GM18508 (cell line): ENCODE measurements around the gene NR2F1.

Experiments used
- ATAC-seq: cut with Tn5 transposase; IDR thresholded peaks from one replicate; pipeline ENCODE4 v1.9.1; 2021; ENCODE audit warnings: moderate number of reproducible peaks; ENCODE audit not compliant: insufficient read depth, unreplicated experiment

NR2F1 gene

DNA sequence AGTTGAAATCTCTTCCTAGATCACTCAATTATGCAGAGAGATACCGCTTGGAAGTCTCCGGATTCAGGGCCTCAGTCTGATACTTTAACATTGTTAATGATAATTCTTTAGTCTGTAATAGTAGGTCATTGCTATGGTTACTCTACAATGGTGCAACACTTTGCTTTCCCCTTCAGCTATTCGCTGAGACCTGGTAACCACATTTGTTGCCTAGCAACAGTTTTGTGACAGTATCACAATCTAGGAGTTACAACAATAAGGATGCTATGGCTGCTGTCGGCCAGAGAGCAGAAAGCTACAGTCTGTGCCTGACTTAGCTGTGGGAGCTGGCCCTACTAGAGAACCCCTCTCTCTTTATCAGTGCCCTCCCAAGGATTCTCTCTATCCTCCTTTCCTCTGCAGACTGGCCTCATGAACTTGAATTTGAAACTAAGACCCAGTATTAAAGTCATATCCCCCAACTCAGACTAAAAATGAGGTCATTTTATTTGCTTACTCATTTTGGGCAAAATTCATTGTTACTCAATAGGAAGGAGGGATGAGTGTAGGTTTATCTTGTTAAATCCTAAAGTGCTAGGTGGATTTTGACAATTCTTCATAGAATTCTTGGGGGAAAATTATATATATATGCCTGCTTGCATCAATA is 39.3 kb downstream of the NR2F1 start:
- ATAC-seq, result no peak

DNA sequence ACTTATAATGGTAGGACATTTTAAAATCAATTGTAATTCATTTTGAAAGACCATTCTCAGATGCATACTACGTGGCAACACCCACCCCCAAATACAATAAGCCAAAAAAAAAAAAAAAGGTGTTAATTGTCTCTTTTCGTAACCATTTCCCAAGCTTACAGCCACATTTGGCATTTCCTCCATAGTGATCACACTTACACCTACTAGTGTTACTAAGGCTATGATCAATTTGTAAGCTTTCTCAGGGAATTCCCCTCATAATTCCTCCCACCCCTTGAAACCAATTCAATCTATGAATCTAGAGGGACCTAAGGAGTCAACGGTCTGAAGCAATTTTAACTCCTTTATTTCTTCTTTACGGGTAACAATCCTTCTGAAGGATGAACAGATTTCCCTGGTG is 40.1 kb downstream of the NR2F1 start:
- ATAC-seq, result no peak

DNA sequence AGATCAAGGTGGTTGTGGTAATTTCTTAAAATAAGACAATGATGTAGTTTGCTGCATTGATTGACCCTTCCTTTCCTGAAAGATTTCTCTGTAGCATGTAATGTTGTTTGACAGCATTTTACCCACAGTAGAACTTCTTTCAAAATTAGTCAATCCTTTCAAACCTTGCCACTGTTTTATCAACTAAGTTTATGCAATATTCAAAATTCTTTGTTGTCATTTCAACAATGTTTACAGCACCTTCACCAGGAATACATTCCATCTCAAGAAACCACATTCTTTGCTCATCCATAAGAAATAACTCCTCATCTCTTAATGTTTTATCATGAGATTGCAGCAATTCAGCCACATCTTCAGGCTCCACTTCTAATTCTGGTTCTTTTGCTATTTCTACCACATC is 43.8 kb downstream of the NR2F1 start:
- ATAC-seq, result no peak

DNA sequence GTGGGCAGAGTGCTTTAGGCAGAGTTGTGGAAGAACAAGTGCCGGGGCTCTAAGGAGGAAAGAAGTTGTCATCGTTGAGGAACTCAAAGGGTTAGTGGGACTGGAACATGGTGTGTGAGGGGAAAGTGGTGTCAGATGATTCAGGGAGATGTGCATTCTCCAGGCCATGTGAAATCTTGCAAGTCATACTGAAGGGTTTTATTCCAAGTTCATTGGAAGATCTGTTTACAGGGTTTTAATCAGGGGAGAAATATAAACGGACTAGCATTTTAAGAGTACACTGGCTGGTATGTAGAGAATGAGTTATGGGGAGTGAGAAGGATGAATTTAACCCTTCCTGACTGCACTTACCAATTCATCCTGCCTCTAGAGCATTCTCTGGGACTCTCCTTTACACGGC is 49.3 kb downstream of the NR2F1 start:
- ATAC-seq, result no peak

DNA sequence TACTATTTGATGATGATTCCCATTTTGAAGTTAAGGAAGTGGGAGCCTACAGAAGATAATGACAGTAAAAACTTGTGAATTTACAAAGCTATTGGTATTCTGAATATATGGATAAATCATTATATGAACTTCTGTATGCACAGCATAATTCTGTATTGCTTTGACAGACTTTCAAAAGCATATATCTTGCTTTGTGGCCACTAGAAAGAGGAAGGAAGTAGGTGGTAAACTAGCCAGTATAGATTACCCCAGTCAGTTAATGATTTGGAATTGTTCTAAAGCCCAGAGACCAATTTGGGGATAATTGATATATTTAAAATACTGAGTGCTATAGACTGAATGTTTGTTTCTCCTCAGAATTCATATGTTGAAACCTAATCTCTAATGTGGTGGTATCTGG is 53.0 kb downstream of the NR2F1 start:
- ATAC-seq, result peak; percentile 98

DNA sequence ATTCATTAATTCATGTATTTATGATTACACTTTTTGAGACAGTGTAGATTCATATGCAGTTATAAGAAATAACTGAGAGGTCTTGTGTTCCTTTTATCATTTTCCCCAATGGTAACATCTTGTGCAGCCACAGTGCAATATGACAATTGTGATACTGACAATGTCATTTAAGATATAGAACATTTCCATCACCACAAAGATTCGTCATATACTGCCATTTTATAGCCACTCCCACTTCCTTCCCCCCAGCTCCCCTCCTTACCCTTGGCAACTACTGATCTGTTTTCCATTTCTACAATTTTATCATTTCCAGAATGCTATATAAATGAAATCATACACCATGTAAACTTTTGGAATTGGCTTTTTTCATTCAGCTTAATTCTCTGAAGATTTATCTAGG is 53.8 kb downstream of the NR2F1 start:
- no peak for ATAC-seq

DNA sequence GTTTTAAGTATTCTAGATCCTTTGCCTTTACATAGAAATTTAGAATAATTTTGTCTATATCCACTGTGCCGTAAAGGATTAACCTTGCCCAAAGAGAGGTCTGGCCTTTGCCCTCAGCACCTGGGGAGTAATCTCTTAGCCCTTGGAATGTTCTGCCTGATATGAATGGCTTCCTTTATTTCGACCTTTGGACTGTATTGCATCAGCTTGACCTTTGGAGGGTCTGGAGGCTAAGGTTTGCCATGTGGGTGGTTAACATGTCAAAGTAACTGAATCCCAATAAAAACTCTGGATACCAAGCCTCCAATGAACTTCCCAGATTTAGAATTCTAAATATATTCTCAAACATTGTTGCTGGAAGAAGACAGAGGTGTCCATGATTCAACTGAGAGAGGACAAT is 54.7 kb downstream of the NR2F1 start:
- no peak for ATAC-seq

DNA sequence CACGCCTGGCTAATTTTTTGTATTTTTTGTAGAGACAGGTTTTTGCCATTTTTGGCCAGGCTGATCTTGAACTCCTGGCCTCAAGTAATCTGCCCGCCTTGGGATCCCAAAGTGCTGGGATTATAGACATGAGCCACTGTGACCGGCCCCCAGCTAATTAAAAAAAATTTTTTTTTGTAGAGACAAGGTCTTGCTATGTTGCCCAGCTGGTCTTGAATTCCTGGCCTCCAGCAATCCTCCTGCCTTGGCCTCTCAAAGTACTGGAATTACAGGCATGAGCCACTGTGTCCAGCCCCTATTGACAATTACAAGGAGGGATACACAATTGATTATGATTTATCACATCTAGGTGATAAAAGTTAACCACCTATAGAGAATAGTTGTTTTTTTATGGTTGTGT is 59.5 kb downstream of the NR2F1 start:
- no peak for ATAC-seq
